ENCODE measurements around the gene RIMS4. TPM values are rescaled to one million over a fixed set of nuclear protein-coding genes. Genes with fewer than 3 reads are reported as not detected.
A peak's percentile ranks its signal among the peaks of the same experiment; 100 is the strongest.

The RIMS4 gene
- total and polyA plus RNA-seq, 2 of the 13 experiments (the other 11 are each of a cell fraction or from before 2014, with no cell fraction given), result 0.01 to 0.07 TPM

GRCh38 chr20:44736170-44737021 is 74.0 kb downstream of the RIMS4 start (continued):
- TF ChIP-seq KLF11 (CRISPR knock-in tag; IDR thresholded peaks at IDR 0.05) (no peak), ZIK1 (CRISPR knock-in tag; IDR thresholded peaks at IDR 0.05; ENCODE audit: borderline replicate concordance, low read depth) (no peak), ZNF224 (CRISPR knock-in tag; IDR thresholded peaks at IDR 0.05) (no peak), ZNF841 (CRISPR knock-in tag; IDR thresholded peaks at IDR 0.05; ENCODE audit: borderline replicate concordance) (no peak), HNF1B (CRISPR knock-in tag; IDR thresholded peaks at IDR 0.05) (no peak), ZNF225 (CRISPR knock-in tag; IDR thresholded peaks at IDR 0.05) (no peak), ZXDC (CRISPR knock-in tag; IDR thresholded peaks at IDR 0.05) (no peak), ZFP36L2 (CRISPR knock-in tag; IDR thresholded peaks at IDR 0.05) (no peak), ZNF83 (CRISPR knock-in tag; IDR thresholded peaks at IDR 0.05; ENCODE audit: borderline replicate concordance) (no peak), ZNF414 (CRISPR knock-in tag; IDR thresholded peaks at IDR 0.05) (no peak), ZNF143 (CRISPR knock-in tag; IDR thresholded peaks at IDR 0.05) (peak; percentile 95), ZMAT3 (CRISPR knock-in tag; conservative IDR thresholded peaks at IDR 0.05) (0 out of 2 replicates have a peak, but pooled peaks have one; percentile 31), IRX3 (CRISPR knock-in tag; IDR thresholded peaks at IDR 0.05; ENCODE audit: borderline replicate concordance, low read depth) (no peak), THAP8 (CRISPR knock-in tag; IDR thresholded peaks at IDR 0.05; ENCODE audit: borderline replicate concordance) (no peak), CEBPB (IDR thresholded peaks at IDR 0.05; ENCODE audit: borderline replicate concordance, low read depth, low read length) (peak; percentile 83), SOX13 (IDR thresholded peaks at IDR 0.05) (no peak), SOX13 (CRISPR knock-in tag; conservative IDR thresholded peaks at IDR 0.05 in 1 of 2, IDR thresholded peaks at IDR 0.05 in 1 of 2) (peak in 1 of 2 experiments; percentile 45; a peak in 2 of 4 replicates), E2F2 (CRISPR knock-in tag; IDR thresholded peaks at IDR 0.05; ENCODE audit: borderline replicate concordance) (no peak), ZNF382 (CRISPR knock-in tag; IDR thresholded peaks at IDR 0.05; ENCODE audit: borderline replicate concordance) (no peak), ZNF550 (CRISPR knock-in tag; IDR thresholded peaks at IDR 0.05; ENCODE audit: borderline replicate concordance) (no peak), TRIM24 (CRISPR knock-in tag; IDR thresholded peaks at IDR 0.05) (no peak), NFE2 (CRISPR knock-in tag; IDR thresholded peaks at IDR 0.05) (0 out of 2 replicates have a peak, but pooled peaks have one; percentile 10), SIX1 (CRISPR knock-in tag; IDR thresholded peaks at IDR 0.05; ENCODE audit: borderline replicate concordance) (no peak)
